Measurements from ENCODE around the gene ATXN3. TPM values are rescaled to one million over a fixed set of nuclear protein-coding genes. Genes with fewer than 3 reads are reported as not detected.

The ATXN3 gene
- total RNA-seq, 1 experiment from 2014 or later, result 27.6 TPM

DNA sequence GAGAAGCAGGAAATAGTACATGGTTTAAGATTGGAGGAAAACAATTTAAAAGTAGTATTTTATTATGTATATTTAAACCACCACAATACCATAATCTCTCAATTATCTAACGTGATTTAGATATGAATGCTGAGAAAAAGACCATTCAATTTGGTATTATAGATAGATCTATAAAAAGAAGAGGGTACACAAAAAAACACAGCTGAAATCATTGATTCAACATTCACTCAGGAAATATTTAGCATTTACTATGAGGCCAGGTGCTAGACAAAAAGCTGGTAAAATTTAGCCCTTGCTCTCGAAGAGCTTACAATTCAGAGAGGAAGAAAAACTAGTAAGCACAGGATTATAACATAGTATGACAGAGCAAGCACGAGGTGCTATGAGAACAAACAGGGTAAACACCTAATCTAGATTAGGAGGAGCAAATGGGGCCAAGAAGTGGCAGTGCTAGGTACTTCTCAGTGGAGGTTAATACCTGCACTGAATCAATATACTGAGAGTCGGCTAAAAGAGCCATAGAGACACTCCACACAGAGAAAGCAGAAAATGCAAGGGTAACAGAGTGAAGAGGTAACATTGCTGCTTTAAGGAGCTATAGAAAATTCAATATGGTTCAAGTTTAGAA is 94.1 kb downstream of the ATXN3 start:
- intact Hi-C loops (cut with micrococcal nuclease), result no loop called here
- RAD21 ChIA-PET (ENCODE audit: low non-redundant PET in 1 of 2, low total read pairs in 2 of 2, uncharacterized antibody in 2 of 2, unreplicated experiment in 2 of 2), result no interaction called here
- CTCF ChIA-PET, result interaction anchor here (1.1 kb wide), 1 partner anchor 15 kb away, joined by 5 read pairs; no protein-coding TSS in a partner anchor
- no peaks in the 10 kb centered on the region for H3K4me1 ChIP-seq (ENCODE audit: control insufficient read depth in 1 of 2, insufficient read depth in 2 of 2, low read length in 2 of 2)
- H3K4me3 ChIP-seq (replicated peaks in 1 of 2; ENCODE audit: low read depth in 1 of 2, low read length in 2 of 2), result no peak overlapping the region
- H3K4me2 ChIP-seq (ENCODE audit: low read length), result no peak overlapping the region
- POLR2A ChIA-PET, result interaction anchor here (1.6 kb wide), 1 partner anchor 27 kb away, joined by 6 read pairs; the partner anchor contains the start of gene TRIP11
- H2AFZ ChIP-seq (ENCODE audit: low read depth, low read length, poor library complexity, severe bottlenecking), result no peak overlapping the region
- H3K9me2 ChIP-seq (ENCODE audit: insufficient read depth), result no peaks in the 10 kb centered on the region
- no TSS peak for BruUV-seq (replicated peaks)
- no peaks in the 10 kb centered on the region for H3K9me3 ChIP-seq (ENCODE audit: control insufficient read depth in 1 of 2, insufficient read depth in 1 of 2, low read depth in 1 of 2, low read length in 2 of 2)
- no peak overlapping the region for H3K9ac ChIP-seq (ENCODE audit: low read length)
- no peaks in the 10 kb centered on the region for H4K20me1 ChIP-seq (ENCODE audit: insufficient read depth)
- peaks cover 16 to 18% of the 10 kb centered on the region in 2 experiments for H3K36me3 ChIP-seq (ENCODE audit: control insufficient read depth in 1 of 2, insufficient read depth in 2 of 2, low read length in 2 of 2)
- no peaks in the 10 kb centered on the region for H3K79me2 ChIP-seq (ENCODE audit: insufficient read depth, low read length)
- ATAC-seq, result no peak
- DNase-seq (ENCODE audit: low read depth, low spot score), result no peak
- no peak overlapping the region for H3K27ac ChIP-seq (ENCODE audit: low read depth, low read length)
- no peak for TF ChIP-seq POLR2A (IDR thresholded peaks at IDR 0.05; ENCODE audit: borderline replicate concordance, extremely low read depth, insufficient read depth, insufficient read length)
- no peak for TF ChIP-seq SP1 (IDR thresholded peaks at IDR 0.05; ENCODE audit: low read depth)
- TF ChIP-seq, protein P1, sequence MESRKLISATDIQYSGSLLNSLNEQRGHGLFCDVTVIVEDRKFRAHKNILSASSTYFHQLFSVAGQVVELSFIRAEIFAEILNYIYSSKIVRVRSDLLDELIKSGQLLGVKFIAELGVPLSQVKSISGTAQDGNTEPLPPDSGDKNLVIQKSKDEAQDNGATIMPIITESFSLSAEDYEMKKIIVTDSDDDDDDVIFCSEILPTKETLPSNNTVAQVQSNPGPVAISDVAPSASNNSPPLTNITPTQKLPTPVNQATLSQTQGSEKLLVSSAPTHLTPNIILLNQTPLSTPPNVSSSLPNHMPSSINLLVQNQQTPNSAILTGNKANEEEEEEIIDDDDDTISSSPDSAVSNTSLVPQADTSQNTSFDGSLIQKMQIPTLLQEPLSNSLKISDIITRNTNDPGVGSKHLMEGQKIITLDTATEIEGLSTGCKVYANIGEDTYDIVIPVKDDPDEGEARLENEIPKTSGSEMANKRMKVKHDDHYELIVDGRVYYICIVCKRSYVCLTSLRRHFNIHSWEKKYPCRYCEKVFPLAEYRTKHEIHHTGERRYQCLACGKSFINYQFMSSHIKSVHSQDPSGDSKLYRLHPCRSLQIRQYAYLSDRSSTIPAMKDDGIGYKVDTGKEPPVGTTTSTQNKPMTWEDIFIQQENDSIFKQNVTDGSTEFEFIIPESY (IDR thresholded peaks at IDR 0.05; ENCODE audit: extremely low read depth, insufficient replicate concordance, low read length), result no peak
- TF ChIP-seq POLR2AphosphoS5 (IDR thresholded peaks at IDR 0.05; ENCODE audit: low read depth, low read length), result no peak
- TF ChIP-seq SIN3A (IDR thresholded peaks at IDR 0.05; ENCODE audit: low read depth), result no peak
- no peak for TF ChIP-seq CTCF (IDR thresholded peaks at IDR 0.05 in 2 of 3, conservative IDR thresholded peaks at IDR 0.05 in 1 of 3; ENCODE audit: borderline replicate concordance in 1 of 3, insufficient read depth in 1 of 3, low read depth in 2 of 3, low read length in 2 of 3)
- TF ChIP-seq CEBPB (IDR thresholded peaks at IDR 0.05; ENCODE audit: low read depth), result no peak
- TF ChIP-seq MAX (IDR thresholded peaks at IDR 0.05), result no peak
- TF ChIP-seq CBX3 (IDR thresholded peaks at IDR 0.05; ENCODE audit: low read depth), result no peak
- TF ChIP-seq YY1 (IDR thresholded peaks at IDR 0.05; ENCODE audit: extremely low read depth, insufficient replicate concordance, low read depth, low read length), result no peak
- TF ChIP-seq RAD21 (IDR thresholded peaks at IDR 0.05; ENCODE audit: low read depth), result no peak
- no peak for TF ChIP-seq EZH2phosphoT487 (IDR thresholded peaks at IDR 0.05; ENCODE audit: borderline replicate concordance)
- no peak for TF ChIP-seq ZNF274 (IDR thresholded peaks at IDR 0.05; ENCODE audit: low read depth, low read length)
- TF ChIP-seq JUND (IDR thresholded peaks at IDR 0.05), result no peak
- H3K27me3 ChIP-seq (ENCODE audit: insufficient read depth, low read length), result no peaks in the 10 kb centered on the region
